CD4-positive, alpha-beta T cell treated with Interleukin-15 for 1 hour (primary cell): Measurements from ENCODE around the gene U2SURP.
A peak's percentile ranks its signal among the peaks of the same experiment; 100 is the strongest.
"Not testable (repeated sequence)": the region's sequence is repeated elsewhere in the genome, so short reads cannot be mapped to it uniquely, and the experiment has no call there.

Experiments used
- DNase-seq: peaks from one replicate; pipeline ENCODE4 v3.0.0-alpha.2; 2020

Gene U2SURP

DNA sequence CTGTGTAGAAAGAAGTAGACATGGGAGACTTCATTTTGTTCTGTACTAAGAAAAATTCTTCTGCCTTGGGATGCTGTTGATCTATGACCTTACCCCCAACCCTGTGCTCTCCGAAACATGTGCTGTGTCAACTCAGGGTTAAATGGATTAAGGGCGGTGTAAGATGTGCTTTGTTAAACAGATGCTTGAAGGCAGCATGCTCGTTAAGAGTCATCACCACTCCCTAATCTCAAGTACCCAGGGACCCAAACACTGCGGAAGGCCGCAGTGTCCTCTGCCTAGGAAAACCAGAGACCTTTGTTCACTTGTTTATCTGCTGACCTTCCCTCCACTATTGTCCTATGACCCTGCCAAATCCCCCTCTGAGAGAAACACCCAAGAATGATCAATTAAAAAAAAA lies 72.6 kb downstream of the U2SURP start:
- DNase-seq = not testable (repeated sequence)

DNA sequence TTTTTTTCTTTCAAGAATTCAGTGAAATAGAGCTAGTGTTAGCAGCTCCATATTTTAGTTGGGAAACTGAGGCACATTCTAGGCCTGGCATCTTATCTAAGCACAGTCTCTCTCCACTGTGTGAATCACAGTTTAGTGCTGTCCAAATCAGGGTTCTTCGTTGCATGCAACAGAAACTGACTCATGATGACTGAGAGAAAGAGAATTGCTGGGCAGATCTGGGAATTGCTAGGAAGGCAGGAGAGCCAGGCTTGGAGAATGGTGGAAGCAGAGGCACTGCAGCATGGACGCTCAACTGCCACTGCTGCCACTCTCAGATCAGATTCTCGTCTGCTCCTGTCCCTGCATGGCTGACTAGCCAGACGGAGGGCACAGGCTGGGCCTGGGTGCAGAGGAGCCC lies 77.5 kb downstream of the U2SURP start:
- DNase-seq = no peak

DNA sequence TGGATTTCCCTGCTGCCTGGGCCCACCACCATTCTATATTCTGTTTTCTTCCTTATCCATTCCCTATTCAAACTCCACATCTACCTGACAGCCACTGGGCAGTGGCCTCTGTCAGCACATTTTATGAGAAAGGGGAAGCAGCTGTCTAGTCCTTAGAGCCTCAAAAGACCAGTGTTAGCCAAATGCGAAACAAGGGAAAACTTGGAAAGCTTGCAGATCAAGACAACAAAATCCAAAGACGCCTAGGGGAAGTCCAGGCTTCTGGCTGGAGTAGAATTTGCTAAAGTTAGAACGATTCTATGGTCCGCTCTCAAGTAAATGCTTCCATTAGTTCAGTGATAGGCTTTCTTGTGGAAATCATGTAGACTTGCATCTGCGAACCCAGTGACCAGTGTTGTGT lies 78.8 kb downstream of the U2SURP start:
- DNase-seq = no peak

DNA sequence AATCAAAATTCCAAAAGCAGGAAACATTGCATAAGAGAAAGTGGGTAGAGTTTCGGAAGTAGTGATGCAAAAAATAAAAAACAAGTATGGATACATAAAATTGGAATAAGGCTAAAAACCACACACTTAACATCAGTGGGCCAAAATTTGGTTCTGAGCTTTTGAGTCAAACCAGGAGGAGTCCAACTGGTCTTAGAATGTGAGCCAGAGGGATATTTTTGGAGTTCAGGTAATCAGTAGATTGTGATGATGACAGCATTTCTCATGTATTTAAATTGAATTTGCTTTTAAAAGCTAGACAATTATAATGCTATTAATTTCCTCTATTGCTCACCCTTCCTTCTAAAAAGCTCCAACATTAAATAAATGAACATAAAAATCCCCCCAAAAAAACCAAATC lies 80.0 kb downstream of the U2SURP start:
- no peak for DNase-seq

DNA sequence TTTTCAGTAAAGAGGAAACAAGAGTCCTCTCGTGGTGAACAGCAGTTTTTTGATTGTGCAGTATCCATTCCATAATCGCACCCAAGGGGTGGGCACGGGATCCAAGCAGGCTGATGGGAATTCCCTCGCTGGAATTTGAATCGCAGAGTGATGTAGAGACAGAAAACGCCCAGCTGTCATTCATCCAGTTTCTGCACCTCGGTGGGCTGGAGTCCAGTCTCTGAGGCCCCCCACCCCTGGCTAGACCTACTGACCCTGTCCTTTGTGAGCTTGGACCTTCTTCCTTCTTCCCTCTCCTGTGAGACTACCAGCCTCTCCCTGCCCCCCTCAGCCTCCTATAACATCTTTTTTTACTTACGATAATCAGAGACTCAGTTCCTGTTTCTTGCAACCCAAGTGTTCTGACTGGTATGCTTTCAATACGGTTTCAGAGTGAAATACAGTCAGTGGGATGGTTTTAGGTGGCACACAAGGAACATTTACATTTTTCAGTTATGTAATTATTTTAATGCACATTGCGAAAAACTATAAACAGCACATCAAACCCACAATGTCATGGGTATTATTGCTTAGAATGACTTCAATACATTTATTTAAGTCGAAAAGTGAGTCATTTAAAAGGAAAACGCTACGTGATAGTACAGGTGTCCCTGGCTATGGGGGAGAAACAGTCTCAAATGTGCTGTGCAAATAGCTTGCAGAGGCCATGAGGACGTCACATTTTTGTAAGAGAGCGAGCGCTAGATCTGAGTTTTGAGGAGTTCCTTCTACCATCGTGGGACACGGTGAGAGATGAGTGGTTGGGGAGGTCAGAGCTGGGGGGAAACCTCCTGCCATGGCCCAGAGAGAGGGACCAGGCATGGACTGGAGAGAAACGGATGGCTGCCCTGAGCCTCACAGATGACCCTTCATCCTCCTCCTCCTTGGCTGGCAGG lies 80.7 kb downstream of the U2SURP start:
- no peak for DNase-seq

DNA sequence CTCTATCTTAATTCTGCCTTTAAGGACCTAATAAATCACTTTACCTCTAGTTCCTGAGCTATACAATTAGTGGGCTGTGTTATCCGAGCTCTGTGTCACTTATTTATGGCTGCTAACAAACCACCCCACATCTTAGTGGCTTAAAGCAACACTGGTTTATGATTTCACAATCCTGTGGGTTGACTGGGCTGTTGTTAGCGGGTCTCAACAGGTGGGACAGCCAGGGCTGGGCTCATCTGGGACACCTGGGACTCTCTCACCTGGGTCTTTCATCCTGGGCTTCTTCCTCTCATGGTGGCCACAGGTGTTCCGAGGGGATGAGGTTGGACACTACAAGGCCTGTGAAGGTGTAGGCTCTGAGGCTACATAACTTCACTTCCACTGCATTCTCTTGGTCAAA lies 82.4 kb downstream of the U2SURP start:
- DNase-seq = no peak

DNA sequence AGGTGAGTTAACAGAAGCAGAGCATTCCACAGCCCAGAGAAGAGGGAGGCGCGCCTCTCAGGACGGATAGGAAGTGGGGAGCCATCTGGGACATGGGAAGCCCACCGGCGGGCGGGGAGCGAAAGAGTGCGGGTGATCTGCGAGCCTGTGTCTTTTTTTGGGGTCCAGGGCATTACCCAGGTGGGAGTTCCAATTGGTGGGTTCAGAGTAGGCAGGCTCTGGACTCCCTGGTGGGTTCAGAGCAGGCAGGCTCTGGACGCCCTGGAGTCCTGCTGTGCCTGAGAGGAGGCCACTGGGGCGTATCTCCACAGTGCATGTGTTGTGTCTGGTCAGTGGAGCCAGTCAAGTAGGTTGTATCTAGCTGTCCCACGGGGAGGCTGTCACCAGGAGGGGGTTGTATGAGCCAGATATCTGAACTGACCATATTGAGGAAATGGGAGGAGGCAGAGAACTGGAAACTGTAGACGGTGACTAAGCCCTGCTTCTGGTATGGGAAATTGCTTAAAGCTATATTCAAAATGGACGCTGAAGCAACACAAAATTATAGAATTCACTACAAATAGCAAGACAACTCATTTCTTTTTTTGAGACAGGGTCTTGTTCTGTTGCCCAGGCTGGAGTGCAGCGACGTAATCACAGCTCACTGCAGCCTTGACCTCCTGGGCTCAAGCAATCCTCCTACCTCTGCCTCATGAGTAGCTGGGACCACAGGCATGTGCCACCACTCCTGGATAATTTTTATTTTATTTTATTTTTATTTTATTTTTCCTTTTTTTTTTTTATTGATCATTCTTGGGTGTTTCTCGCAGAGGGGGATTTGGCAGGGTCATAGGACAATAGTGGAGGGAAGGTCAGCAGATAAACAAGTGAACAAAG lies 83.7 kb downstream of the U2SURP start:
- peak; percentile 44 for DNase-seq

DNA sequence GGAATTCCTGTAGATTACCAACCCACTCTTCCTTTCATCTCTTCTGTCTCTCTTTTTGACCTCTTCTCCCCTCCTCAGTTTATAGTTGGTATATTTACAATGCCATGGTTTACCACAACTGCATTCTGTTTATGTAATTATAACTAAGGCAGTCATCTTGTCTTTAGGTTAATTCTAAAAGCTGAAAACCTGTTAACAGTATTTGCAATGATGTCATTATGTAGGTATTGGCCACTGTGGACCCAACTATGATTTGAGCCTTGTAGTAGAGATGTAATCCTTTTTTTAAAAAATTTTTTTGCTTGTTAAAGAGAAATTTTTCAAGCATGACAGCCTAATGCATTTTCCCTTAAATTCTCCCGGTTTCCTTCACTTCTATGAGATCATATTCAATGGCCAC lies 87.5 kb downstream of the U2SURP start:
- no peak for DNase-seq

DNA sequence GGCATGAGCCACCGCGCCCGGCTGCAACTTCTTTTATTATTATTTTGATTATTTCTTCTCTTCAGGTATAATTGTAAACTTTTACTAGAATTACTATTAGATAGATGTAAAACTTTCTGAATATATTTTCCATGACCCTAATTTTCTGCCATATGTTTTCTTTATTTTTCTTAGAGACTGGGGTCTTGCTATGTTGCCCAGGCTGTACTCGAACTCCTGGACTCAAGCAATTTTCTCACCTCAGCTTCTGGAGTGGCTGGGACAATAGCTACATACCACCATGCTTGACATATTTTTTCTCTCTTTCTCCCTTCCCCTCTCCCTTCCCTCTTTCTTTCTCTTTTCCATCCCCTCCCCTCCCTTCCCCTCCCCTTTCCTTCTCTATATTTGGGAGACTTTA lies 88.6 kb downstream of the U2SURP start:
- DNase-seq = no peak

DNA sequence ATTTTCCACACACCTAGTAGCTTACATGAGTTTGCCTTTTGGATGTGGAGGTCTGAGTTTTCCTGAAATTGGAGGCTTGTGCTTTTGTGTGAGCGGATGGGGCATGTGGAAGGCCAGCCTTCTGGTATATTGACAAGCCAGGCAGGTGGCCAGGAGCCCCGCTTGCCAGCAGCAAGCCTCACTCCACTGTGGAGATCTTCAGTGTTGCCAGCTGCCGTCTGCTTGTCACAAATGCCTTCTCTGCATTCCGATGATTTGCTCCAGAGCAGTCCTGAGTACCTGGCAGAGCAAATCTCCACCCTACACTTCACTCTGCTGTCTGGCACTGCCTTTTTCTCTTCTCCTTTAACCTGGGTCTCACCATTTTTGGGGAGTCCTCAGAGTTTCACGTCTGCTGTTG lies 89.1 kb downstream of the U2SURP start:
- no peak for DNase-seq

DNA sequence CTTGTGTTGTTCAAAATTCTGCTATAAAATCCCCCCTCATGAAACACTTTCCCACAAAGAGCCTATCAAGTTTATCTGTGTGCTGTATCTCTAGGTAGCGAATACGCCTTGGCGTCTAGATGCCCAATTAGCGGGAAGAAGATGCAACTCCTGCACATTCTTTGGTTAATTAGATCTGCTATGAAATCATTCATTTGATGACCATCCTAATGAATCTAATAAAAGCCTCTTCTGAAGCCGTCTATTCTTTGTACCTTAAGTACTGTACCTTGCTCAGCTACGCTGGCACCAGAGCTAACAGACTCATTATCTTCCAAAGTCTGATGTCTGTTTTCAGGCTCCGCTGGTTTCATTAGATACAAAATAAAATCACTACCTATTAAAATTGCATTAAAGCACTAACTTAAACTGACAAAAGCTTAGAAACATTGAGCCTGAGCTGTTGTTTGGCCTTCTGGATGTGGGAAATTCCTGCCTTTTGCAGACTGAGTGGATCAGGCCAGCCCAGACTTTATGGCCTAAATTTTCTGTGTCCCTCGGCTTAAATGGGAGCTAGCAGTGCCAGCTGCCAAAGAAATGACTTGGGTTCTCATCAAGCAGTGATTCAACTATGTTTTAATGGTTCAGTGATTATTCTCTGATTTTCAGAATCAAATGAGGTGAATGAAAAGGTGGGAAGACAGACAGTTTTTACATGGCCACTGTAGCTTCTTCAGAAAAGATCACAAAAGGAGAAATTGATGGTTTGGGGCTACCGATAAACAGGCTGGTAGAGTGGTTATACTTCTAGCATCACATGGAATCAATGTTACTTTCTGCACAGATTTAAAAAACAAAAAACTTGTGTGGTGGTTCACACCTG lies 89.8 kb downstream of the U2SURP start:
- no peak for DNase-seq

DNA sequence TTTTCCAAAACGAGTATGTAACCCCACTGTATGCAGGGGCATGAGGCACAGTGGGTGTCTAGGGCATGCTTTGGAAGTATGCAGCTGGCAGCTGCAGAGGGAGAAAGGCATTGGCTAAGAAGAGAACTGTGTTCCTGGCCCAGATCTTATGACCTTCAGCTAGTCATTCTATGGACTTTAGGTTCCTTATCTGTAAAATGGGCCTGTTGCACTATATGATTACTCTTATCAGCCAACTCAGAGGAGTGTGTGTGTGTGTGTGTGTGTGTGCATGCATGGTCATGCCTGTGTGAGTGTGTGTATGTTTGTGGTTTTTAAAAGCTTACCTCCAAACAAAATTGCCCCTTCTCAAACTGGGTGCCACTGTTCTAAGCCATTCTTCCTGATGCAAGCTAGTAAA lies 90.8 kb downstream of the U2SURP start:
- no peak for DNase-seq

DNA sequence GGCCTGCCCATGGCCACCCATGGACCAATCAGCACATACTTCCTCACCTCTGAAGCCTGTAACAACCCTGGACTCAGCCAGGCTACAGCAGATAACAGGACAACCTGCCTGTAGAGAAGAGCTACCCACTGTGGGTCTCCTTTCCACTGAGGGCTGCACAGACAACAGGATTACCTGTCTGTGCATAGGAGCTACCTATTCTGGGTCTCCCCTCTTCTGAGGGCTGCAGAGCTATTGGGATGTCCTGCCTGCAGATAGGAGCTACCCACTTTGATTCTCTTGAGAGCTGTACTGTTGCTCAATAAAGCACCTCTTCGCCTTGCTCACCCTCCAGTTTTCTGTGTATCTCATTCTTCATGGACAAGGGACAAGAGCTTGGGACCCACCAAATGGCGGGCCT lies 94.4 kb downstream of the U2SURP start:
- DNase-seq = no peak

DNA sequence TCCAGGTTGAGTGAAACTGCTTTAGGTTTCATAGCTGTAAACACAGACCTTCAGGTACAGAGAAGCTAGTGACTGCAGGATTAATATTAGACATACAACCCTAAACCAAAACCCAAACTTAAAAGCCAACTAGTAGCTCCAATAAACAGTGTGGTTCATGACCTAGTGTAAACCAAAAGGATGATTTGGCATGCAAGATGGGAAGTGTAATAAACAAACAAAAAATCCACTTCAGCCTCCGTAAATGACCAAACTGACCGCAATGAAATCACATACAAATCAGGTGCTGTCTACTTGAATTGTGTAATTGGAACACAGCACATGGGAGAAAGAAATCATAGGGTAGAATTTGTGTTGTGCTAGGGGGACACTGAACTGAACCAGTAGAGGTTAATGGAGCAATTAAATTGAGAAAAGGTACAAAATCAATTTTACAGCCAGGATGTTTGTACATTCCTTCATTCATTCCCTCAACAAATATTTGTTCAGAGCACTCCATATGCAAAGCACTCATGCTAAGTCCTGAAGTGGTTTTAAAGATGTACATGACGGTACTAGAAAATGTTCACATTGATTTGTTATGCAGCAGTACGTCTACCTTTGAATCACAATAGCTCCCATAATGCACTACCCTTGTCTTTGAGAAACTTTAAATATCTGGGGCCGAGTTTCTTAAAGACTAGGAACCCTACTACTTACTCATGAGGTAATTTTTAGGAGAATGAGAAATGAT lies 96.8 kb downstream of the U2SURP start:
- DNase-seq = no peak

DNA sequence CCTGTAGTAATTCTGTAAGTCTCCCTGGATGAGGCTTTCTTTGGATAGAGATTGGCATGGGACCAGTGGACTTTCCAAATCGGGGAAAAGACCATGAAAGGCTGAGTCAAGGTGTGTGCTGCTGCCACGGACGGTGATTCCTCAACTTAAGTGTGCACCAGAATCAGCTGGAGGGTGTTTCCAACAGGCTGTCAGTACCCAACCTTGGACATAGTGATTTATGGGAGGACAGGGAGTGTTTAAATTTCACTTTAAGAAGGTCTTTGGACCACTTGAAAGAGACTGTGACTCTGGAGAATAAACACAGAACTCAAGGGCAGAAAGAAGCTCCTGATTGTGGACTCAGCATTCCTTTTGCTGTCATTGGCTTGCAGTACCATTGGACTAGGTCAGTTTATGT lies 97.8 kb downstream of the U2SURP start:
- no peak for DNase-seq

DNA sequence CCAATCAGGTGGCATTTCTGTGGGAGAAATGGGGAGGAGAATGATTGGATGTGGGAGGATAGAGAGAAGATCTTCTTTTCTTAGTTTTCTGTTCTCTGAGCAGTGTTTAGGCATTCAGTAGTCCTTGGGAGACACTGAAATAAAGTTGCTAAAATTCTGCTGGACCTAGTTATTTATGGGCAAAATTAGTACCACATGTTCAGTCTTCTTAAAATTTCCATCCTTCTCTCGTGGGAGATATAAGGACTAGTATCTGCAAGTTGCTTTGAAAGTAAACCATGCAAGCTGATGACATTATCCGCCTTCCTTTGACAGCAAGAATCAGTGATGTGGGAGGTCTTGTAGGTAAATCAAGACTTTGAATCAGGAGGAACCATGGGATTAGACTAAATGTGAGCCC lies 98.3 kb downstream of the U2SURP start:
- DNase-seq = no peak

DNA sequence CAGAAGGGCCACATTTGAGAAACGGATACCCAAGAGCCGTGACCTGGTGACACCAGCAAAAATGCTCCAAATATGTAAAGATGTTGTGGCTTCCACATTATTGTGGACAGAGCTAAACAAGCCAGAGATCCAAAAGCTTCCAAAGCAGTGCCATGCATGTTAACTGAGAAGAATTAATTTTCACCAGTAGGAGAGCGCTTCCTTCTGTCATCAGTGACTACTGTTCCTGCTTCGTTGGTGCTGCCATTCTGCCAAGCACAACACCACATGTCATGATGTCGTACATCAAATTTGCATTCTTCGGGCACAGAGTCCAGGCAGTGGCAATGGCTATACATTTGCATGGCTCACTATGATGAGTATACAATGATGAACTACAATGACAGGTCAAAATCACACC lies 99.1 kb downstream of the U2SURP start:
- no peak for DNase-seq

DNA sequence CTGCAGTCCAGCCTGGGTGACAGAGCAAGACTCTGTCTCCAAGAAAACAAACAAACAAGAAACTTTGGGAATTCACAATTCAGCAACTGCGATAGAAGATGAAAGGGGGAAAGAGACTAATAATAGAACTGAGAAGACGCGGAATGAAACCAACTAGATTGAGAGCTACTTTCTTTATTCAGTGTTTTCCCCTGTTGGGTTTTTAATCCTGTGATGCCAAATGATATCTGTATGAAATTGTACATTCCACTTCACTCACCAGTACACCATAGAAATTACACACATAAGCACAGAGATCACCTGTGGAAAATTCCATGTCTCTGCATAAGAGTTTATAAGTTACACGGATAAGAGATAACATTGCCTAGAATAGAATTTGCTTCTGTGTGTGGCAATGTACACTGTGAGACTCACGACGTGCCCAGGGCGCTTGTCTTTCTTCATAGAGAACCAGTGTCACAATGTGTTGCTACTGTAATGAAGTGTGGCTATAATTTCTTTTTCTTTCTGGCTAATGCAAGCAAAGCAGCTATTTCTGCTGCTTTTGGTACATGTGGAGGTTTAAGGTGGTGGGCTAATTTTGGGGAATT lies 100.5 kb downstream of the U2SURP start:
- DNase-seq = no peak

DNA sequence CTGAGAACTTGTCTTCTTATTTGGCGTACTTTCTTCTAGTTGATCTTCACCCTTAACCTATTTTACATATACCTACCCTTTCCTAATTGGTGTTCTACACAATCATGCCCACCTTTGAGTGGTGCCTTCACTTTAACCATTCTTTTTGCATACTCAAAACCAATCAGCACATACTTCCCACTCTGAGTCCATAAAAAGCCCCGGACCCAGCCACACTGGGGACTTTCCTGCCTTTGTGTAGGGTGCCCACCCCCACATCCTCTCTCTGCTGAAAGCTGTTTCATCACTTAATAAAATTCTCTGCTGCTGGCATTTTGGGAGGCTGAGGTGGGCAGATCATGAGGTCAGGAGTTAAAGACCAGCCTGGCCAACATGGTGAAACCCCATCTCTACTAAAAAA lies 102.3 kb downstream of the U2SURP start:
- no peak for DNase-seq

DNA sequence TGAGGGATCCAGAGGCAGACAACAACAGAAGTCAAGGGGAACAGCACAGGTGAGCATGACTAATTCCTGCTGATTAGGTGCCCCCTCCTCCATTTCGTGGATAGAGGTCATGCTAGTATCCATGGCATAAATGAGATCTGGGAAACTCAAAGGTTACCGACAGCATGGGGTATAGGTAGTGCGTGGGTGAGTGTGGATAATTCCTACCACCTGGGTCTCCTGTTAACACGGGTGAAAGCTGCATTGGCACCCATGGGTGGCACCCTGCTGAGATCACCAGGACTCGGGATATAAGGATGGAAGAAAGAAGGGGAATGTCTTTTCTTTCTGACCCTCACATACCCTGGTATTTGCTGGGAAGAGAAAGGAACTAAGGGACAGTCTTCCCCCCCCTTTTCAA lies 103.8 kb downstream of the U2SURP start:
- no peak for DNase-seq

DNA sequence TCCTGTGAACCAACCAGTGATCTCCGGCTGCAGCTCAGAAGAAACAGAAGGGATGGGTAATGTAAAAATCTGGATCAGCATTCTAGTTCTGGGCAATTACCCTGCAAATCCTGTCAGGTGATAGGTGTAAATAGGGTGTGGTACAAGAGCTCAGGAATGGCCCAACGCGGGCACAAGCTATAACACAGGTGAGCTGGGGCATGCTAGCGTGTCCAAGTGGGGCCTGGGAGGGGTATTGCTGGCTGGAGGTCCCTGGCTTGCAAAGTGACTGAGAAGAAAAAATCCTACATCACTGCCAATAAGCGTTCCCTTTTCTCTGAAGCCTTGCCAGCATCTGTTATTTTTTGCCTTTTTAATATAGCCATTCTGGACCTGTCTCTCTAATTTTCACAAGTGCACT lies 108.5 kb downstream of the U2SURP start:
- DNase-seq = no peak
